Esophagus squamous epithelium (tissue), 5 donors: ENCODE data around the gene NR4A1. TPM values are rescaled to one million over a fixed set of nuclear protein-coding genes. Genes with fewer than 3 reads are reported as not detected.

Experiments
- DNase-seq: peaks from one replicate; lab custom pipeline; 2025; lab: John Stamatoyannopoulos, UW
- H3K27ac ChIP-seq, 4 donors: fragments of 200-600 bp; sonication (generic); one replicate each; pipeline ENCODE4 v1.5.1; 2016 to 2019; ENCODE audit warnings: mild to moderate bottlenecking in 1 of 4
- H3K27me3 ChIP-seq, 4 donors: fragments of 200-600 bp; sonication (generic); 1 replicate in 3 of 4; 2 replicates in 1 of 4; pipeline versions ENCODE4 v1.5.1 to v1.6.0; 2017 to 2021; ENCODE audit warnings: antibody characterized with exemption in 1 of 4
- H3K36me3 ChIP-seq, 3 donors: fragments of 200-600 bp; sonication (generic); one replicate each; pipeline ENCODE4 v1.5.1; 2016 to 2019
- H3K4me1 ChIP-seq, 3 donors: fragments of 200-600 bp; sonication (generic); one replicate each; pipeline ENCODE4 v1.5.1; 2017 to 2019
- H3K4me3 ChIP-seq, 4 donors: fragments of 200-600 bp; sonication (generic); 1 replicate in 3 of 4; 2 replicates in 1 of 4; pipeline ENCODE4 v1.5.1; 2016 to 2019; ENCODE audit warnings: mild to moderate bottlenecking in 2 of 4, moderate library complexity in 1 of 4
- H3K9me3 ChIP-seq, 3 donors: fragments of 200-600 bp; sonication (generic); one replicate each; pipeline ENCODE4 v1.5.1; 2016 to 2019
- CTCF ChIP-seq, 6 experiments: fragments of 450-650 bp in 4 of 6; fragments of 200-600 bp in 2 of 6; sonication (generic) in 2 of 6; IDR thresholded peaks; one replicate each; pipeline ENCODE4 v1.5.1; 2016 to 2019; ENCODE audit warnings: antibody characterized with exemption in 6 of 6, mild to moderate bottlenecking in 4 of 6, moderate library complexity in 4 of 6
- POLR2A ChIP-seq, 4 donors: fragments of 450-650 bp; IDR thresholded peaks; one replicate each; pipeline ENCODE4 v1.6.1; 2017; ENCODE audit warnings: antibody characterized with exemption in 4 of 4, mild to moderate bottlenecking in 4 of 4, moderate library complexity in 3 of 4
- WGBS, 2 donors: methylation state at CpG; one replicate each; pipeline ENCODE4 v1.1.5; 2018; 5-methylcytosine and 5-hydroxymethylcytosine counted together
- intact Hi-C: fragments of 100-400 bp; cut with DNase I; formaldehyde crosslinking; loops from one replicate; pipeline ENCODE4 v1.15.0; 2022
- total RNA-seq, 4 donors: library from RNA; depleted of rRNA; stranded (reverse); fragments of >200 nt; gene quantifications; one replicate each; pipeline ENCODE4 v1.1.0, GENCODE V29; 2016
- donor health status: DM: yes; HTN: yes; CAD: no.

NR4A1 gene
- total RNA-seq, 4 donors from 2014 or later: 3.4 to 12.6 (median 5.6) TPM

- DNase-seq: no peak
- Histone ChIP-seq H3K27ac (no peak overlapping the region), H3K9me3 (no peaks in the 10 kb centered on the region), H3K4me3 (no peak overlapping the region), H3K4me1 (peaks cover 3 to 32% (median 10%) of the 10 kb centered on the region in 3 donors), H3K27me3 (peaks cover 0 to 21% (median 0%) of the 10 kb centered on the region in 4 donors), H3K36me3 (peaks cover 0 to 20% (median 0%) of the 10 kb centered on the region in 3 donors)
- intact Hi-C loops: no loop called here
- no peak for TF ChIP-seq POLR2A (IDR thresholded peaks at IDR 0.05)
- no peak for TF ChIP-seq CTCF (IDR thresholded peaks at IDR 0.05)
- 37 to 70% methylated on average over 1 to 2 of the region's 4 CpGs for WGBS, 2 donors
Measured at GRCh38 chr12:52018433-52019112, 32.7 kb upstream of the NR4A1 start.

- Histone ChIP-seq H3K9me3 (no peaks in the 10 kb centered on the region), H3K27me3 (peaks cover 0 to 21% (median 0%) of the 10 kb centered on the region in 4 donors), H3K4me3 (no peak overlapping the region), H3K36me3 (peaks cover 0 to 13% (median 0%) of the 10 kb centered on the region in 3 donors), H3K4me1 (peaks cover 7 to 38% (median 14%) of the 10 kb centered on the region in 3 donors), H3K27ac (no peak overlapping the region)
- no peak for TF ChIP-seq CTCF (IDR thresholded peaks at IDR 0.05)
- TF ChIP-seq POLR2A (IDR thresholded peaks at IDR 0.05): no peak
- intact Hi-C loops: no loop called here
- WGBS, 2 donors: 74 to 80% methylated on average over 4 to 6 of the region's 13 CpGs
- DNase-seq: no peak
Measured at GRCh38 chr12:52019113-52019770, 32.0 kb upstream of the NR4A1 start.

GRCh38 chr12:52020539-52021336 lies 30.5 kb upstream of the NR4A1 start:
- intact Hi-C loops: no loop called here
- peaks cover 0 to 21% (median 0%) of the 10 kb centered on the region in 4 donors for H3K27me3 ChIP-seq
- H3K4me1 ChIP-seq: peaks cover 11 to 45% (median 19%) of the 10 kb centered on the region in 3 donors
- TF ChIP-seq CTCF (IDR thresholded peaks at IDR 0.05) (peak; percentile 44 to 68 (median 56)), POLR2A (IDR thresholded peaks at IDR 0.05) (no peak)
- WGBS, 2 donors: 29 to 39% methylated on average over 8 to 9 of the region's 9 CpGs
- H3K4me3 ChIP-seq: no peak overlapping the region
- no peaks in the 10 kb centered on the region for H3K9me3 ChIP-seq
- H3K36me3 ChIP-seq: no peaks in the 10 kb centered on the region
- no peak overlapping the region for H3K27ac ChIP-seq
- no peak for DNase-seq

- DNase-seq: no peak
- TF ChIP-seq CTCF (IDR thresholded peaks at IDR 0.05) (no peak), POLR2A (IDR thresholded peaks at IDR 0.05) (no peak)
- H3K4me3 ChIP-seq: peak overlapping the region; percentile 29 to 70 (median 56)
- no peaks in the 10 kb centered on the region for H3K9me3 ChIP-seq
- H3K27me3 ChIP-seq: peaks cover 0 to 21% (median 0%) of the 10 kb centered on the region in 4 donors
- 13% methylated on average over 14 of the region's 14 CpGs; no CpG with 5 or more reads in 1 of the 2 donors for WGBS, 2 donors
- peak overlapping the region in 3 of 4 donors; percentile 59 to 70 (median 69) for H3K27ac ChIP-seq
- peaks cover 20 to 46% (median 23%) of the 10 kb centered on the region in 3 donors for H3K4me1 ChIP-seq
- H3K36me3 ChIP-seq: no peaks in the 10 kb centered on the region
- intact Hi-C loops: no loop called here
Measured at GRCh38 chr12:52022841-52023181, 28.4 kb upstream of the NR4A1 start.
